Measurements from ENCODE around the gene RBP7. TPM values are rescaled to one million over a fixed set of nuclear protein-coding genes. Genes with fewer than 3 reads are reported as not detected.
"Not testable (repeated sequence)": the region's sequence is repeated elsewhere in the genome, so short reads cannot be mapped to it uniquely, and the experiment has no call there.

RBP7 gene
- 0.38 and 0.77 TPM in 2 replicates for total RNA-seq

- DNase-seq (ENCODE audit: low read depth in 2 of 2): peak in 1 of 2 donors; percentile 13
Observed at GRCh38 chr1:9996624-9997582, at the start of gene RBP7. RBP7 (plus strand) TSS chr1:9997228; CDS start chr1:9997259, 31 bp downstream.

DNA sequence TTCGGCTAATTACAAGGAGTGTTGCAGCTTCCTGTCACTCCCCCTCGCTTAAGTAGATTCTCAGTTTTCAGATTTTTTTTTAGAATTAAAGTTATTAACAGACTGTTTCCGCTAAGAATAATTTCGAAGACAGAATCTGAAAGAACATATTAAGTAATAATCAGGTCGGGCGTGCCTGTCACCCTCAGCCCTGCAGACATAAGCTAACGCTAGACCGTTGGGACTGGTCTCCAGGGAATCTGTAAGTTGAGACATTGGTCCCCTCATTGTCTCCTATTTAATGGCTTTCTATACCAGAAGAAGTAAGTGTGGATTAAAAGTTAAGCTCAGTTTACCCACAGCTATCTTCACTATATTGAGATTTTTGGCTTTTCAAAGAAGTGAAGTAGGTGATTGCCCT lies 39.3 kb upstream of the RBP7 start:
- DNase-seq (ENCODE audit: low read depth in 2 of 2): no peak

- DNase-seq (ENCODE audit: low read depth in 2 of 2): no peak
Observed at GRCh38 chr1:9960011-9960410, 37.0 kb upstream of the RBP7 start.

- no peak for DNase-seq (ENCODE audit: low read depth in 2 of 2)
Observed at GRCh38 chr1:9960706-9961562, 36.1 kb upstream of the RBP7 start.

GRCh38 chr1:9984253-9984652 lies 12.8 kb upstream of the RBP7 start:
- no peak for DNase-seq (ENCODE audit: low read depth in 2 of 2)

DNA sequence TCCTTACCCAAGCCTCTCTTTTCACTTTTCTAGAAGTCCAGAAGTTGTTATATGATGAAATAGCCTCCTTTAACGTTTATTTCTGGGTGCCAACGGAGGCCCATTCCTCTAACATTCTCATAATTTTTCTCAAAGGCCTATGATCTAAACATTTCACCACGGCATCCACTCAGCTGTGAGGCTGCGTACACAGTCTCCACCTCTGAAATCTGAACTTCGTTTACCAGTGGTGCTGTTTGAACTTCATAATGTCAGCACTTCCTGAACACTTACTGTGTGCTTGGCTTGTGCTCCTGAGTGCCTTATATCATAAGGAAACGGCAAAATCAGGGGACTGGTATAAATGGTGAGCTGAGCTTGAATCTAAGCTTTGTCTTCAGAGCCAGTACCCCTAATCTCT lies 12.0 kb upstream of the RBP7 start:
- DNase-seq (ENCODE audit: low read depth in 2 of 2): no peak

DNA sequence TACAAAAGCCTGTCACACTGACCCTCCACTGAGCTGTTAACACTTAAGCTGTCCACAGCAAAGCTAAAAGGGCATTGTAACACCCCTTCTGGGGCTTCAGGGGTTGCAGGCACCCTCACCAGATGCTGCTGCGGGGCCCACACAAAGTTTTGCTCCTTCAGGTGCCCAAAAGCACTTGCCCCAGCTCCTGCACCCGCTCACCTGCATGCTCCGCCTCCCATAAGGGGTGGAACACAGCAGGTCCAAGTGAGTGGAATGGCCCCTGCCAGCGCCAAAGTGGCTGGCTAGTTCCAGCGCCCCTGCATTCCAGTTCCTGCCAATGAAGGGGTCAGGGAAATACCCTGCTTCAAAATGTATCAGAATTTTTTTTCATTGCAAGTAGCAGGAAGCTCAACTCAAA lies 7.3 kb upstream of the RBP7 start:
- DNase-seq (ENCODE audit: low read depth in 2 of 2): no peak

GRCh38 chr1:9990944-9991343 lies 6.1 kb upstream of the RBP7 start:
- DNase-seq (ENCODE audit: low read depth in 2 of 2): peak; percentile 60 to 83

DNA sequence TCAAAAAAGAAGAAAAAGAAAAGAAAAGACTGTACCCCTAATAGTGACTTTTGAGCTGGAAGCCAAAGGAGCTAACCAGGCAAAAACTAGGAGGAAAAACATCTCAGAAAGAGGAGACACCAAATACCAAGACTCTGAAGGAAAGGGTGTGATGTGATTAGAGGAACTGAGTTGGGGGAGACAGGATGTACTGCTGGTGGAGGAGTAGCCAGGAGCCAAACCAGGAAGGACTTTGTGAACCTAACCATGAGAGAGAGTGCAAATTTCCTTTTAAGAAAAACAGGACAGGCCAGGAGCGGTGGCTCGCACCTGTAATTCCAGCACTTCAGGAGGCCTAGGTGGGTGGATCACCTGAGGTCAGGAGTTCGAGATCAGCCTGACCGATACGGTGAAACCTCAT lies 4.1 kb upstream of the RBP7 start:
- DNase-seq (ENCODE audit: low read depth in 2 of 2): no peak

GRCh38 chr1:9993561-9994075 lies 3.4 kb upstream of the RBP7 start:
- DNase-seq (ENCODE audit: low read depth in 2 of 2): no peak

DNA sequence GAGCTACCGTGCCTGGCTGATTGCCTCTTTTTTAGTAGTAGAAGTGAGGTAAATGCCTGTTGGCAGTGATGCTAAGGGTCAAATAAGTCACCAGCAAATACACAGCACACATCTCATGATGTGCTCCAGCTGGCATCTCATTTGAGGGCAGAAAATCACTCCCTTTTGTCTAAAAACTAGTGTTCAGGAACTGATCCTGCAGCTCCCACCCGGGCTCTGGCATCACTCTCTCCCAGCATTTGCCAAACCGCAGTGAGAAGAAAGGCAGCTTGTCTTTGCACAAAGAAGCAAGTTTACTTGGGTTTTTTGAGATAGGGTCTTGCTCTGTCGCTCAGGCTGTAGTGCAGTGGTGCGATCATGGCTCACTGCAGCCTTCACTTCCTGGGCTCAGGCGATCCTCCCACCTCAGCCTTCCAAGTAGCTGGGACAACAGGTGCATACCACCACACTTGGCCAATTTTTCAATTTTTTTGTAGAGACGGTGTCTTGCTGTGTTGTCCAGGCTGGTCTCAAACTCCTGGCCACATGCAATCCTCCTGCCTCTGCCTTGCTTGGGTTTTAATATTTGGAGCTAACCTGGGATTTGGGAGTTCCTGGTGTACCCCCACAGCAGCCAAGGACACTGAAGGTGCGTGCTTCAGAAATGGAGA lies 4.1 kb downstream of the RBP7 start:
- no peak for DNase-seq (ENCODE audit: low read depth in 2 of 2)

DNA sequence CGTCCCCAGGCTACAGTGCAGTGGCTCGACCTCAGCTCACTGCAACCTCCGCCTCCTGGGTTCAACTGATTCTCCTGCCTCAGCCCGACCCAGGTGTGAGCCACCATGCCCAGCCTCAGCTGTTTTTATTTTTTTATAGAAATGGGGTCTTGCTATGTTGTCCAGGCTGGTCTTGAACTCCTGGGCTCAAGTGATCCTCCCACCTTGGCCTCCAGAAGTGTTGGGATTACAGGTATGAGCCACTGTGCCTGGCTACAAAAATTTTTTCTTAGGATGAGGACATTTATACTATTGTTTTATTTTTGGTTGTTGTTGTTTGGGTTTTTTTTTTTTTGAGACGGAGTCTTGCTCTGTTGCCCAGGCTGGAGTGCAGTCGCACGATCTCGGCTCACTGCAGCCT lies 8.2 kb downstream of the RBP7 start:
- not testable (repeated sequence) for DNase-seq (ENCODE audit: low read depth in 2 of 2)

GRCh38 chr1:10007169-10007568 lies 10.1 kb downstream of the RBP7 start:
- peak in 1 of 2 donors; percentile 44 for DNase-seq (ENCODE audit: low read depth in 2 of 2)

DNA sequence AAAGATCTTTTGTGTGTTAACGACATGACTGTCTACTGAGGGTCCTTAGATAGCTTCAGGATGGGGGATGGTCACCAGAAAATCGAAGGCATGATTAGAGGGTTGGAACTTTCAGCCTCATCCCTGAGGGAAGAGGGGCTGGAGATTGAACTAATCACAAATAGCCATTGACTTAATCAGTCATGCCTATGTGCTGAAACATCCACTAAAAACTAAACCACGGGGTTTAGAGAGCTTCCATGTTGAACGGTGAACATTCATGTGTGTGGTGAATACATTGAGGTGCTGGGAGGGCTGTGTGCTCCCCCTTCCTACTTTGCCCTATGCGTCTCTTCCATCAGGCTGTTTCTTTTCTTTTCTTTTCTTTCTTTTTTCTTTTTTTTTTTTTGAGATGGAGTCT lies 17.0 kb downstream of the RBP7 start:
- no peak for DNase-seq (ENCODE audit: low read depth in 2 of 2)

DNA sequence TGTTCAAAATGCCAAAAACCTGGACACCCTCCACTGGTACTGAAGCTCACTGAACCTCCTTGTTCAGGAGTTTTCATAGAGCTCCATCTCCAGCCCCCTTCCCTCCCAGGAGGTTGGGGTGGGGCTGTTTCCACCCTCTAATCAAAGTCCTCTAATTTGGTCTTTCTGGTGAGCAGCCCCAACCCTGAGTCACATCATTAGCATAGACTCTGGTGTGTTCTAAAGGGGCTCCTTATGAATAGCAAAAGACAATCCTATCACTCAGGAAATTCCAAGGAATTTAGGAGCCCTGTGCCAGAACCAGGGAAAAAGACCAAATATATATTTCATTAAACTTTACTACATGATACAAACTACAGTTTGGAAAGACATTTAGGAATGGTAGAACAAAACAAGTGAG lies 22.5 kb downstream of the RBP7 start:
- DNase-seq (ENCODE audit: low read depth in 2 of 2): no peak

GRCh38 chr1:10020086-10020485 lies 23.1 kb downstream of the RBP7 start:
- no peak for DNase-seq (ENCODE audit: low read depth in 2 of 2)

- DNase-seq (ENCODE audit: low read depth in 2 of 2): not testable (repeated sequence)
Observed at GRCh38 chr1:10020678-10021077, 23.6 kb downstream of the RBP7 start.

DNA sequence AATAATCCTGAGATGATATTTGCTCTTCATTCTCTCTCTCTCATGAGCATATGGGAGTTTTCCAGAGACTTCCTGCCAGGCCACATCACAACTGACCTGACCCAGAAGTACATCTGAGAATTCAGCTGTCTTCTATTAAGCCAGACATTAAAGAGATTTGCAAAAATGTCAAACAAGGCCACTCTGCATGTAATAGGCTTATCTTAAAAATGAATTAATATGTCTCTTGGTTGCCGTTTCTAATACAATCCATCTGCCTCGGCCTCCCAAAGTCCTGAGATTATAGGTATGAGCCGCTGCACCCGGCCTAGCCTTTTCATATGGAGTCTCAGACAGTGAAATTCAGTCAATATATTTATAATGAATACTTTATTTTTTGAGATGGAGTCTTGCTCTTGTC lies 25.0 kb downstream of the RBP7 start:
- not testable (repeated sequence) for DNase-seq (ENCODE audit: low read depth in 2 of 2)

DNA sequence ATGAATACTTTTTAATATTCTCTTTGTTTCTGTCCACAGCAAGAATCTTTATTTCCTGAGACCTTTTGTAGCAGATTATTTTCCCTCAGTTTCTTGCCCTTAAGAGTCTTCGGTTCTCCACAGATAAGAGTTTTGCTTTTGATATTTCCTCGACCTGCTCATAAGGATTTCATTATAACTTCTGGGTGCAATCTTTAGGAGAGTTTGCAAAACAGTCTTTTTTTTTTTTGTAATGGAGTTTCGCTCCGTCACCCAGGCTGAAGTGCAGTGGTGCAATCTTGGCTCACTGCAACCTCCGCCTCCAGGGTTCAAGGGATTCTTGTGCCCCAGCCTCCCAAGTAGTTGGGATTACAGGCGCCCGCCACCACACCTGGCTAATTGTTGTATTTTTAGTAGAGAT lies 25.6 kb downstream of the RBP7 start:
- DNase-seq (ENCODE audit: low read depth in 2 of 2): no peak

DNA sequence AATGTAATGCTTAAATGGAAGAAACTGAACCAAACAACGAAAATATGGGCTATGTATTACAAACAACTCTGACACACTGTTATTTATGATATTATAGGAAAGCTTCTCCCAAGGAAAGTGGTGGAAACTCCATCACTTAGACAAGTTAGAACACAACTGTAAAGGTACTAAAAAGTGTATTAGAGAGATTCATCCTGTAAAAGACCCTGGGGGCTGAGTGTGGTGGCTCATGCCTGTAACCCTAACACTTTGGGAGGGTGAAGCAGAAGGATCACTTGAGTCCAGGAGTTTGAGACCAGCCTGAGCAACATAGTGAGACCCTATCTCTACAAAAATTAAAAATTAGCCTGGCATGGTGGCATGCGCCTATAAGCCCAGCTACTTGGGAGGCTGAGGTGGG lies 28.3 kb downstream of the RBP7 start:
- no peak for DNase-seq (ENCODE audit: low read depth in 2 of 2)

DNA sequence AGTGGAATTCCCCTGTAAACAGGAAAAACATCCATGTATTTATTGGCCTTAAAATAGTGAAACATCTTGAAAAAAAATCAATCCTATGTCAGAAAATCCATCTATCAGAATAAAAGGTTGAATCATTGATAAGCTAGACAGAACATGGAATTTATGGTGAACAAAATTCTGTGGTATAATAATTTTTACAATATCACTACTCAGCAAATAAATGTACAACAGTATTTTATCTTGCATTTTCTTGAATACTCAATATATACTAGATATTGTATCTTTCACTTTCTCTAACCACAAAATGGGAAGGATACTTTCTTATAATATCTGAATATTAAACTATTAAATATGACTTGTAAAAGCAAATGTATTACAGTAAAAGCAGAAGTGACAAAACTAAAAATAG lies 30.0 kb downstream of the RBP7 start:
- DNase-seq (ENCODE audit: low read depth in 2 of 2): no peak

Measured in dermis microvascular lymphatic vessel endothelial cell (primary cell).